Hepatocyte (in vitro differentiated cells): ENCODE results near the gene PCDHGC3.
A peak's percentile ranks its signal among the peaks of the same experiment; 100 is the strongest.

Source experiments
- CTCF ChIP-seq: fragments of 200-600 bp; sonication (generic); IDR thresholded peaks from 2 replicates; pipeline ENCODE4 v1.5.1; 2016; ENCODE audit warnings: antibody characterized with exemption, mild to moderate bottlenecking; ENCODE audit not compliant: poor library complexity
- EZH2 ChIP-seq: fragments of 200-600 bp; sonication (generic); IDR thresholded peaks from 2 replicates; pipeline ENCODE4 v1.6.1; 2016; ENCODE audit warnings: antibody characterized with exemption, mild to moderate bottlenecking, borderline replicate concordance
- EZH2phosphoT487 ChIP-seq: fragments of 200-600 bp; sonication (generic); IDR thresholded peaks from one replicate; pipeline ENCODE4 v1.6.1; 2018; ENCODE audit warnings: antibody characterized with exemption, mild to moderate bottlenecking, low read depth, moderate library complexity; ENCODE audit not compliant: unreplicated experiment, severe bottlenecking

- TF ChIP-seq CTCF, result peak; percentile 8
- no peak for TF ChIP-seq EZH2
- TF ChIP-seq EZH2phosphoT487, result no peak
Observed at GRCh38 chr5:141478321-141478945, 2.7 kb downstream of the PCDHGC3 start.
